ENCODE measurements around the gene DERL3.
A peak's percentile ranks its signal among the peaks of the same experiment; 100 is the strongest.

DERL3 gene

GRCh38 chr22:23796461-23796860 lies 42.3 kb downstream of the DERL3 start:
- Histone ChIP-seq H2AFZ (ENCODE audit: low read depth, low read length) (no peak overlapping the region), H3K9me3 (ENCODE audit: low read length) (no peaks in the 10 kb centered on the region), H3K4me3 (ENCODE audit: low read length) (no peak overlapping the region), H3K4me1 (ENCODE audit: insufficient read depth, low read length) (no peaks in the 10 kb centered on the region), H3K27me3 (ENCODE audit: insufficient read depth, low read length) (no peaks in the 10 kb centered on the region), H3K36me3 (ENCODE audit: insufficient read depth, low read length) (peaks cover 76% of the 10 kb centered on the region)

GRCh38 chr22:23793326-23793725 lies 45.5 kb downstream of the DERL3 start:
- no peak overlapping the region for H2AFZ ChIP-seq (ENCODE audit: low read depth, low read length)
- H3K9me3 ChIP-seq (ENCODE audit: low read length): no peaks in the 10 kb centered on the region
- H3K4me1 ChIP-seq (ENCODE audit: insufficient read depth, low read length): no peaks in the 10 kb centered on the region
- H3K27me3 ChIP-seq (ENCODE audit: insufficient read depth, low read length): no peaks in the 10 kb centered on the region
- H3K4me3 ChIP-seq (ENCODE audit: low read length): no peak overlapping the region
- H3K36me3 ChIP-seq (ENCODE audit: insufficient read depth, low read length): peaks cover 59% of the 10 kb centered on the region

- no peak overlapping the region for H3K4me3 ChIP-seq (ENCODE audit: low read length)
- H3K4me1 ChIP-seq (ENCODE audit: insufficient read depth, low read length): peaks cover 9% of the 10 kb centered on the region
- no peaks in the 10 kb centered on the region for H3K27me3 ChIP-seq (ENCODE audit: insufficient read depth, low read length)
- no peak overlapping the region for H2AFZ ChIP-seq (ENCODE audit: low read depth, low read length)
- peaks cover 51% of the 10 kb centered on the region for H3K36me3 ChIP-seq (ENCODE audit: insufficient read depth, low read length)
- no peaks in the 10 kb centered on the region for H3K9me3 ChIP-seq (ENCODE audit: low read length)
Measured at GRCh38 chr22:23791738-23792645, 46.8 kb downstream of the DERL3 start.

GRCh38 chr22:23790819-23791737 lies 47.7 kb downstream of the DERL3 start:
- no peaks in the 10 kb centered on the region for H3K9me3 ChIP-seq (ENCODE audit: low read length)
- peaks cover 14% of the 10 kb centered on the region for H3K4me1 ChIP-seq (ENCODE audit: insufficient read depth, low read length)
- H3K27me3 ChIP-seq (ENCODE audit: insufficient read depth, low read length): no peaks in the 10 kb centered on the region
- no peak overlapping the region for H2AFZ ChIP-seq (ENCODE audit: low read depth, low read length)
- peaks cover 45% of the 10 kb centered on the region for H3K36me3 ChIP-seq (ENCODE audit: insufficient read depth, low read length)
- H3K4me3 ChIP-seq (ENCODE audit: low read length): no peak overlapping the region

- peaks cover 37% of the 10 kb centered on the region for H3K36me3 ChIP-seq (ENCODE audit: insufficient read depth, low read length)
- no peak overlapping the region for H2AFZ ChIP-seq (ENCODE audit: low read depth, low read length)
- H3K4me1 ChIP-seq (ENCODE audit: insufficient read depth, low read length): peaks cover 14% of the 10 kb centered on the region
- H3K27me3 ChIP-seq (ENCODE audit: insufficient read depth, low read length): no peaks in the 10 kb centered on the region
- H3K9me3 ChIP-seq (ENCODE audit: low read length): no peaks in the 10 kb centered on the region
- no peak overlapping the region for H3K4me3 ChIP-seq (ENCODE audit: low read length)
Measured at GRCh38 chr22:23789638-23790037, 49.2 kb downstream of the DERL3 start.

GRCh38 chr22:23789121-23789520 lies 49.7 kb downstream of the DERL3 start:
- H3K27me3 ChIP-seq (ENCODE audit: insufficient read depth, low read length): no peaks in the 10 kb centered on the region
- peaks cover 14% of the 10 kb centered on the region for H3K4me1 ChIP-seq (ENCODE audit: insufficient read depth, low read length)
- no peak overlapping the region for H2AFZ ChIP-seq (ENCODE audit: low read depth, low read length)
- peaks cover 31% of the 10 kb centered on the region for H3K36me3 ChIP-seq (ENCODE audit: insufficient read depth, low read length)
- H3K9me3 ChIP-seq (ENCODE audit: low read length): no peaks in the 10 kb centered on the region
- no peak overlapping the region for H3K4me3 ChIP-seq (ENCODE audit: low read length)

- Histone ChIP-seq H3K9me3 (ENCODE audit: low read length) (no peaks in the 10 kb centered on the region), H3K4me3 (ENCODE audit: low read length) (peak overlapping the region; percentile 74), H2AFZ (ENCODE audit: low read depth, low read length) (no peak overlapping the region), H3K27me3 (ENCODE audit: insufficient read depth, low read length) (no peaks in the 10 kb centered on the region), H3K4me1 (ENCODE audit: insufficient read depth, low read length) (peaks cover 14% of the 10 kb centered on the region), H3K36me3 (ENCODE audit: insufficient read depth, low read length) (peaks cover 21% of the 10 kb centered on the region)
Measured at GRCh38 chr22:23787910-23788309, 50.9 kb downstream of the DERL3 start.

- Histone ChIP-seq H2AFZ (ENCODE audit: low read depth, low read length) (no peak overlapping the region), H3K4me3 (ENCODE audit: low read length) (peak overlapping the region; percentile 74), H3K4me1 (ENCODE audit: insufficient read depth, low read length) (peaks cover 14% of the 10 kb centered on the region), H3K27me3 (ENCODE audit: insufficient read depth, low read length) (no peaks in the 10 kb centered on the region), H3K9me3 (ENCODE audit: low read length) (no peaks in the 10 kb centered on the region), H3K36me3 (ENCODE audit: insufficient read depth, low read length) (peaks cover 18% of the 10 kb centered on the region)
Measured at GRCh38 chr22:23787600-23787896, 51.3 kb downstream of the DERL3 start.

- no peaks in the 10 kb centered on the region for H3K27me3 ChIP-seq (ENCODE audit: insufficient read depth, low read length)
- H3K36me3 ChIP-seq (ENCODE audit: insufficient read depth, low read length): peaks cover 12% of the 10 kb centered on the region
- peak within 1 kb of the TSS; percentile 27 for H2AFZ ChIP-seq (ENCODE audit: low read depth, low read length)
- peak within 1 kb of the TSS; percentile 74 for H3K4me3 ChIP-seq (ENCODE audit: low read length)
- H3K9me3 ChIP-seq (ENCODE audit: low read length): no peaks in the 10 kb centered on the region
- peaks cover 14% of the 10 kb centered on the region for H3K4me1 ChIP-seq (ENCODE audit: insufficient read depth, low read length)
Measured at GRCh38 chr22:23786752-23787599, 51.8 kb downstream of the DERL3 start, which contains the start of gene SMARCB1. TSS of gene SMARCB1 (plus strand) at chr22:23786966. CDS start at chr22:23787170, 204 bp downstream.

GRCh38 chr22:23786261-23786710 lies 52.5 kb downstream of the DERL3 start:
- H3K36me3 ChIP-seq (ENCODE audit: insufficient read depth, low read length): peaks cover 5% of the 10 kb centered on the region
- H3K4me3 ChIP-seq (ENCODE audit: low read length): peak overlapping the region; percentile 74
- no peaks in the 10 kb centered on the region for H3K27me3 ChIP-seq (ENCODE audit: insufficient read depth, low read length)
- peak overlapping the region; percentile 27 for H2AFZ ChIP-seq (ENCODE audit: low read depth, low read length)
- H3K9me3 ChIP-seq (ENCODE audit: low read length): no peaks in the 10 kb centered on the region
- peaks cover 14% of the 10 kb centered on the region for H3K4me1 ChIP-seq (ENCODE audit: insufficient read depth, low read length)
